MM.1S (cell line): ENCODE data around the gene CDK16.

Source experiments
- CTCF ChIP-seq: fragments of 300-600 bp; sonication (generic); IDR thresholded peaks from 2 replicates; pipeline ENCODE4 v1.5.1; 2016; ENCODE audit warnings: antibody characterized with exemption, low read length, mixed read lengths
- EZH2 ChIP-seq: fragments of 300-600 bp; sonication (generic); optimal IDR thresholded peaks from 2 replicates; pipeline ENCODE3; 2017; ENCODE audit warnings: low read depth, mild to moderate bottlenecking, antibody characterized with exemption, low read length, mixed read lengths
- EZH2phosphoT487 ChIP-seq: fragments of 300-600 bp; sonication (generic); IDR thresholded peaks from 2 replicates; pipeline ENCODE4 v1.6.1; 2018; ENCODE audit warnings: antibody characterized with exemption, low read length

- TF ChIP-seq CTCF (no peak), EZH2phosphoT487 (no peak), EZH2 (no peak)
Observed at GRCh38 chrX:47223476-47224250, 5.2 kb downstream of the CDK16 start.
